Measurements from ENCODE around the gene HERC6.

GRCh38 chr4:88440146-88440545 is 61.5 kb downstream of the HERC6 start:
- no peak for TF ChIP-seq CTCF (tag by site-specific recombination; IDR thresholded peaks at IDR 0.05)
- TF ChIP-seq BCL11A (tag by site-specific recombination; IDR thresholded peaks at IDR 0.05; ENCODE audit: low read depth): no peak
- TF ChIP-seq REST (tag by site-specific recombination; IDR thresholded peaks at IDR 0.05): no peak
- TF ChIP-seq ZNF513 (tag by site-specific recombination; IDR thresholded peaks at IDR 0.05): no peak
- TF ChIP-seq ZNF10 (tag by site-specific recombination; IDR thresholded peaks at IDR 0.05): no peak
- no peak for TF ChIP-seq ZNF777 (tag by site-specific recombination; IDR thresholded peaks at IDR 0.05; ENCODE audit: borderline replicate concordance)
- no peak for TF ChIP-seq ZFHX2 (tag by site-specific recombination; conservative IDR thresholded peaks at IDR 0.05)
- TF ChIP-seq ZNF670 (tag by site-specific recombination; IDR thresholded peaks at IDR 0.05; ENCODE audit: low read depth): no peak

Data from HEK293 (cell line).